HUES48 (cell line): ENCODE results near the gene BNIPL.

Experiments used
- H3K27ac ChIP-seq: one replicate; pipeline ENCODE4 v1.7.0; 2013; ENCODE audit warnings: low read depth, low read length, inconsistent platforms
- H3K27me3 ChIP-seq: 2 replicates; pipeline ENCODE4 v1.6.1; 2013; ENCODE audit warnings: mild to moderate bottlenecking, low read length; ENCODE audit not compliant: control insufficient read depth, insufficient read depth
- H3K36me3 ChIP-seq: 2 replicates; pipeline ENCODE4 v1.6.1; 2013; ENCODE audit warnings: low read length; ENCODE audit not compliant: control insufficient read depth, insufficient read depth
- H3K4me1 ChIP-seq: 2 replicates; pipeline ENCODE4 v1.6.1; 2013; ENCODE audit warnings: mild to moderate bottlenecking, low read length; ENCODE audit not compliant: control insufficient read depth, insufficient read depth
- H3K4me3 ChIP-seq: 2 replicates; pipeline ENCODE4 v1.5.1; 2013; ENCODE audit warnings: mild to moderate bottlenecking, low read depth, low read length
- H3K9ac ChIP-seq: 2 replicates; pipeline ENCODE4 v1.6.1; 2013; ENCODE audit warnings: mild to moderate bottlenecking, low read depth, low read length, moderate library complexity
- H3K9me3 ChIP-seq: 2 replicates; pipeline ENCODE4 v1.6.1; 2013; ENCODE audit warnings: low read length; ENCODE audit not compliant: control insufficient read depth, insufficient read depth

The BNIPL gene

GRCh38 chr1:151001602-151002001 is 34.8 kb upstream of the BNIPL start:
- peaks cover 8% of the 10 kb centered on the region for H3K4me1 ChIP-seq
- no peak overlapping the region for H3K27ac ChIP-seq
- H3K36me3 ChIP-seq, result peaks cover 19% of the 10 kb centered on the region
- H3K4me3 ChIP-seq, result no peak overlapping the region
- H3K9ac ChIP-seq, result no peak overlapping the region
- no peaks in the 10 kb centered on the region for H3K27me3 ChIP-seq
- H3K9me3 ChIP-seq, result no peaks in the 10 kb centered on the region

GRCh38 chr1:151002051-151002450 is 34.3 kb upstream of the BNIPL start:
- no peak overlapping the region for H3K27ac ChIP-seq
- H3K36me3 ChIP-seq, result peaks cover 15% of the 10 kb centered on the region
- H3K4me1 ChIP-seq, result peaks cover 8% of the 10 kb centered on the region
- no peak overlapping the region for H3K4me3 ChIP-seq
- no peak overlapping the region for H3K9ac ChIP-seq
- H3K27me3 ChIP-seq, result no peaks in the 10 kb centered on the region
- H3K9me3 ChIP-seq, result no peaks in the 10 kb centered on the region

DNA sequence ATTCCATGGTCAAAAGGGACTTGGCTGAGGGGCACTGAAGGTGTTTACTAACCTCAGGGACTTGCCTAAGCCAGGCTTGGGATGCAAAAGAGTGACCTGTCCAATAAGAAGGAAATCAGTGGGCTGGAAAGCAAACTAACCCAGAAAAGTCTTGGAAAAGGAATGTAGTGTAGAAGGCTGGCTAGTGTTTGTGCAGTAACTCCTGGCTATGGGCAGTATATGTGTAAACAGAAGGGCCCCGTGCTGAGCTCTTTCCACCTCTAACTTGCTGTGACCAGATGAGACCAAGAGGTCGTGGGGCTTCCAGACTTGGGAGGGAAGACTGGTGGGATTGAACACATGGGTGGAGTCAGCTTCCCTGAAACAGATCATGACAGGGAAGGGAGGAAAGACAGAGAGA is 33.8 kb upstream of the BNIPL start:
- H3K27ac ChIP-seq, result no peak overlapping the region
- no peaks in the 10 kb centered on the region for H3K9me3 ChIP-seq
- peaks cover 10% of the 10 kb centered on the region for H3K36me3 ChIP-seq
- H3K4me1 ChIP-seq, result peaks cover 12% of the 10 kb centered on the region
- H3K27me3 ChIP-seq, result no peaks in the 10 kb centered on the region
- no peak overlapping the region for H3K4me3 ChIP-seq
- no peak overlapping the region for H3K9ac ChIP-seq

GRCh38 chr1:151003180-151003579 is 33.2 kb upstream of the BNIPL start:
- H3K9me3 ChIP-seq, result no peaks in the 10 kb centered on the region
- H3K4me3 ChIP-seq, result no peak overlapping the region
- no peaks in the 10 kb centered on the region for H3K27me3 ChIP-seq
- H3K36me3 ChIP-seq, result peaks cover 5% of the 10 kb centered on the region; the same call in 1 of the 2 replicates
- no peak overlapping the region for H3K9ac ChIP-seq
- no peak overlapping the region for H3K27ac ChIP-seq
- H3K4me1 ChIP-seq, result peaks cover 16% of the 10 kb centered on the region

GRCh38 chr1:151005729-151006319 is 30.6 kb upstream of the BNIPL start:
- peaks cover 22% of the 10 kb centered on the region for H3K4me1 ChIP-seq
- no peak overlapping the region for H3K9ac ChIP-seq
- H3K9me3 ChIP-seq, result no peaks in the 10 kb centered on the region
- no peaks in the 10 kb centered on the region for H3K27me3 ChIP-seq
- H3K36me3 ChIP-seq, result no peaks in the 10 kb centered on the region; the same call in 1 of the 2 replicates
- peak overlapping the region; percentile 57 for H3K4me3 ChIP-seq
- peak overlapping the region; percentile 83 for H3K27ac ChIP-seq

- Histone ChIP-seq H3K27me3 (no peaks in the 10 kb centered on the region), H3K9me3 (no peaks in the 10 kb centered on the region), H3K36me3 (no peaks in the 10 kb centered on the region; the same call in 1 of the 2 replicates), H3K9ac (peak within 1 kb of the TSS; percentile 45), H3K4me1 (peaks cover 22% of the 10 kb centered on the region), H3K27ac (peak within 1 kb of the TSS; percentile 88), H3K4me3 (peak within 1 kb of the TSS; percentile 57)
Measured at GRCh38 chr1:151006327-151007052, 29.9 kb upstream of the BNIPL start, which contains the start of gene MINDY1. Gene MINDY1, minus strand, starts transcription at chr1:151006902. Its CDS starts 4,285 bp downstream, at chr1:151002617.

- H3K9me3 ChIP-seq, result no peaks in the 10 kb centered on the region
- peaks cover 22% of the 10 kb centered on the region for H3K4me1 ChIP-seq
Measured at GRCh38 chr1:151007853-151008243, 28.5 kb upstream of the BNIPL start.

DNA sequence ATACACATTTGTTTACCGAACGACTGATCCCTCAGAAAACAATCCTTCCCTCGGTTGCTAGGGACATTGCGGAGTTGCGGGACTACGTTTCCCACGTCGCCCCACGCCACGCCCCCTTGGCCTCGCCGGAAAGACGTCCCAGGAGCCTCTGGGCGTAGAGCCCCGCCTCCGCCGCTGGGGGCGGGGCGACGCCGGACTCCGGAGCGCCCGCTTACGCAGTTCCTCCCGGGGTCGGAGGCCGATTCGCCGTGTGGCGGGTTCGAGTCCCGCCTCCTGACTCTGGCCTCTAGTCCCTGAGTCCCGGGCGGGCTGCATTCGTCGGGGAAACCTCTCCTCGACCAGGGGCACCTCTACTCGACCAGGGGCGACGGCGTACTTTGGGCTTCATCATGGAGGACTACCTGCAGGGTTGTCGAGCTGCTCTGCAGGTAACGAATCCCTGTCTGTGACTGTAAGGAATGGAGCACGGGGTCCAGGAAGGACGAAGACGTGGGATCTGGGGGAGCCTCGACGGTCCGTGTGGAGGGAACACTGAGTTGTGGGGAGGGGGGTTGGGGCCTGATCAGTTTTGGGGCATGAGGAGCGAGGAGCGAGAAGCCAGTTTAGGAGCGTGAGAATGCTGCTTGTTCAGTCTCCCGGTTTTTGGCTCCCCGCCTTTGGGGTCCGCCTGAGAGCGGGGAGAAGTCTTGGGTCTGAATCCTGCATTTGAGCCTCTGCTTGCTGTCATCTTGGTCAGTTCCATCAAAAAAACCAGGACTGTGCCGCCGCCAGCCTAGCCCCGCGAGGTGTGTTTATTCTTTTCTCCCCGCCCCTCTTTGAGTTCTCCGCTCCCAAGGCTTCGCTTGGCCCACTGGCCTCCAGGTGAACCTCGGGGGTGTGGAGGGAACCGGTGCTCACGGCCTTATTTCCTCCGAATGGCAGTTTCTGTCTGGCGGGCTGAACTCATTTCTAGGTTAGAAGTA is 27.9 kb upstream of the BNIPL start, which contains the start of gene PRUNE1:
TSS of gene PRUNE1 (plus strand) at position 206 of the 962 bp plus-strand sequence. CDS start at position 390, 184 bp downstream.
- H3K27ac ChIP-seq, result peak within 1 kb of the TSS; percentile 88
- H3K27me3 ChIP-seq, result no peaks in the 10 kb centered on the region
- H3K9me3 ChIP-seq, result no peaks in the 10 kb centered on the region
- peaks cover 22% of the 10 kb centered on the region for H3K4me1 ChIP-seq
- H3K9ac ChIP-seq, result peak within 1 kb of the TSS; percentile 66
- H3K36me3 ChIP-seq, result no peaks in the 10 kb centered on the region; the same call in 1 of the 2 replicates
- H3K4me3 ChIP-seq, result peak within 1 kb of the TSS; percentile 80

More at GRCh38 chr1:151007853-151008243, 28.5 kb upstream of the BNIPL start:
- Histone ChIP-seq H3K27me3 (no peaks in the 10 kb centered on the region), H3K4me3 (peak overlapping the region; percentile 48), H3K9ac (peak overlapping the region; percentile 45; the same call in 1 of the 2 replicates), H3K36me3 (no peaks in the 10 kb centered on the region; the same call in 1 of the 2 replicates), H3K27ac (peak overlapping the region; percentile 88)

DNA sequence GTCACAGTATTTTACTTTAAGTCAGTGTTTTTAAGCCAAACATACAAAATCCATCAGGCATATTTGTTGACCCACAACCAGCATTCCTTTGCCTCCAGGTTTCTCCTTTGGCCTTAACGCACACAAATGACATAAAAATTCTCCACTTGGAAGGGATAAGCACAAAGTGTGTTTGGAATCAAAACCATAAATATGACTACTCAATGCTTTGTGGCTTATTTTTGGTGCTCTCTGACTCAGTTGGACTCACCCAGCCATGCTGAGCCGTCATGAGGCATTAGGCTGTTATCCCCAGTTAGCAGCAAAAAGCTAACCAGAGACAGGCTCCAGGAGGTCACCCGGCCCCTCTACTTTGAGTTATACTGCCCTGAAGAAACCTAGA is 27.2 kb upstream of the BNIPL start:
- Histone ChIP-seq H3K9me3 (no peaks in the 10 kb centered on the region), H3K27ac (no peak overlapping the region), H3K4me1 (peaks cover 22% of the 10 kb centered on the region), H3K9ac (no peak overlapping the region), H3K36me3 (no peaks in the 10 kb centered on the region; the same call in 1 of the 2 replicates), H3K27me3 (no peaks in the 10 kb centered on the region), H3K4me3 (peak overlapping the region; percentile 80)

GRCh38 chr1:151009674-151010345 is 26.6 kb upstream of the BNIPL start:
- Histone ChIP-seq H3K9me3 (no peaks in the 10 kb centered on the region), H3K36me3 (no peaks in the 10 kb centered on the region; the same call in 1 of the 2 replicates), H3K9ac (no peak overlapping the region), H3K4me1 (peaks cover 22% of the 10 kb centered on the region), H3K27ac (no peak overlapping the region), H3K27me3 (no peaks in the 10 kb centered on the region), H3K4me3 (peak overlapping the region; percentile 80; the same call in 1 of the 2 replicates)
